Measurements from ENCODE around the gene LRRC18.

DNA sequence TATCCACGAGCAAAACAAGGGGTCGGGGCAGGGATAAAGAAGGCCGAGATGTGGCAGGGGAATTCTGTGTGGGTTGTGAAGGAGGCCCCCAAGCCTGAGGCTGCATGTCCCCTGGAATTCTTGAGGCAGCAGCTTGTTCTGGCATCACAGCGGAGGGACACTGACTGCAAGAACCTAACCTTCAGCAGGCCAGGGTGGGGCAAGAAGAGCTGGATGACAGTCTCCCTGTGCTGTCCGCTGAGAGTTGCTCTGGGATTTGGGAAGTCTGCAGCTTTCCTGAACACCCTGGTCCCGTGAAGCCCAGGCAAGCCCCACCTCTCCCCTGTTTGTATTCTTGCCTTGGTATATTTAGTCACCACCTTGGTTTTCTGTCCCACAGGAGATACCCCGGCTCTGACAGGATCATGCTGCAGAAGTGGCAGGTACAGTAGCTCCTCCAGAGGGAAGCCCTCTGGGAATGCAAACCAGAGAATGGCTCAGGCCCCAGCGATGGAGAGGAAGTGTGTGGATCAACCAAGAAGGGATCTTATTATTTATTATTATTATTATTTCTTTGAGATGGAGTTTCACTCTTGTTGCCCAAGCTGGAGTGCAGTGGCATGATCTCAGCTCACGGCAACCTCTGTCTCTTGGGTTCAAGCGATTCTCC, 1.9 kb upstream of the LRRC18 start:
- TF ChIP-seq POLR2AphosphoS5 (IDR thresholded peaks at IDR 0.05; ENCODE audit: low read depth, low read length) (no peak), FOXP2 (optimal IDR thresholded peaks at IDR 0.05; ENCODE audit: borderline replicate concordance, extremely low read depth, extremely low read length, insufficient read depth) (no peak)

All from PFSK-1 (cell line).